Body of pancreas (tissue), 4 donors: ENCODE measurements around the gene PPFIA4. TPM values are rescaled to one million over a fixed set of nuclear protein-coding genes. Genes with fewer than 3 reads are reported as not detected.

ENCODE experiments used
- ATAC-seq: fragments of 150-250 bp; one replicate; pipeline ENCODE4 v1.9.1; 2016
- DNase-seq, 4 donors: peaks; one replicate each; pipeline ENCODE4 v3.0.0-alpha.2; 2019
- H3K27ac ChIP-seq, 4 donors: fragments of 200-600 bp; sonication (generic); 1 replicate in 3 of 4; 2 replicates in 1 of 4; pipeline versions ENCODE4 v1.5.1 to v1.6.1; 2016 to 2019; ENCODE audit warnings: mild to moderate bottlenecking in 1 of 4, mixed read lengths in 1 of 4, moderate library complexity in 1 of 4
- H3K27me3 ChIP-seq, 2 donors: fragments of 200-600 bp; sonication (generic); one replicate each; pipeline ENCODE4 v1.6.0; 2016; ENCODE audit warnings: mild to moderate bottlenecking in 1 of 2
- H3K36me3 ChIP-seq, 2 donors: fragments of 200-600 bp; sonication (generic); replicated peaks in 1 of 2; 2 replicates each; pipeline ENCODE4 v1.5.1; 2016; ENCODE audit warnings: low read depth in 2 of 2; ENCODE audit not compliant: insufficient read depth in 1 of 2
- H3K4me1 ChIP-seq: fragments of 200-600 bp; sonication (generic); one replicate; pipeline ENCODE4 v1.6.0; 2016
- H3K4me3 ChIP-seq, 2 donors: fragments of 200-600 bp; sonication (generic); 1 replicate in 1 of 2; 2 replicates in 1 of 2; pipeline ENCODE4 v1.5.1; 2016 to 2019
- H3K9me3 ChIP-seq, 3 donors: fragments of 200-600 bp; sonication (generic); 1 replicate in 2 of 3; 2 replicates in 1 of 3; pipeline ENCODE4 v1.5.1; 2016
- CTCF ChIP-seq, 7 experiments: fragments of 450-650 bp in 4 of 7; fragments of 200-600 bp in 3 of 7; sonication (generic) in 3 of 7; IDR thresholded peaks; one replicate each; pipeline ENCODE4 v1.5.1; 2016 to 2019; ENCODE audit warnings: antibody characterized with exemption in 7 of 7
- POLR2A ChIP-seq, 3 donors: fragments of 450-650 bp; IDR thresholded peaks; one replicate each; pipeline ENCODE4 v1.6.1; 2016; ENCODE audit warnings: antibody characterized with exemption in 3 of 3, mild to moderate bottlenecking in 2 of 3
- WGBS, 2 donors: methylation state at CpG; one replicate each; pipeline ENCODE4 v1.1.5; 2017; 5-methylcytosine and 5-hydroxymethylcytosine counted together
- intact Hi-C: fragments of 100-400 bp; cut with DNase I; formaldehyde crosslinking; loops from one replicate; pipeline ENCODE4 v1.15.1; 2023
- total RNA-seq, 2 donors: library from RNA; depleted of rRNA; stranded (reverse); fragments of >200 nt; gene quantifications; one replicate each; pipeline ENCODE4 v1.1.0, GENCODE V29; 2016

The PPFIA4 gene
- total RNA-seq, 2 donors from 2014 or later, result not detected

GRCh38 chr1:203036135-203036534 lies 9.8 kb downstream of the PPFIA4 start:
- intact Hi-C loops, result no loop called here

GRCh38 chr1:203036537-203036936 lies 10.2 kb downstream of the PPFIA4 start:
- H3K27ac ChIP-seq, result no peak overlapping the region
- no peaks in the 10 kb centered on the region for H3K9me3 ChIP-seq
- H3K27me3 ChIP-seq, result no peaks in the 10 kb centered on the region
- intact Hi-C loops, result no loop called here
- no peak overlapping the region for H3K4me3 ChIP-seq
- 58 to 67% methylated on average over 2 of the region's 2 CpGs for WGBS, 2 donors
- DNase-seq, result no peak
- TF ChIP-seq POLR2A (IDR thresholded peaks at IDR 0.05), result no peak
- no peak for TF ChIP-seq CTCF (IDR thresholded peaks at IDR 0.05)
- no peaks in the 10 kb centered on the region for H3K4me1 ChIP-seq
- no peaks in the 10 kb centered on the region for H3K36me3 ChIP-seq
- no peak for ATAC-seq

More at GRCh38 chr1:203036135-203036534, 9.8 kb downstream of the PPFIA4 start:
- ATAC-seq, result no peak
- DNase-seq, result no peak
- H3K27ac ChIP-seq, result no peak overlapping the region
- WGBS, 2 donors, result 54 to 56% methylated on average over 4 of the region's 4 CpGs
- no peaks in the 10 kb centered on the region for H3K4me1 ChIP-seq
- H3K4me3 ChIP-seq, result no peak overlapping the region
- no peaks in the 10 kb centered on the region for H3K27me3 ChIP-seq
- no peak for TF ChIP-seq CTCF (IDR thresholded peaks at IDR 0.05)
- no peak for TF ChIP-seq POLR2A (IDR thresholded peaks at IDR 0.05)
- H3K36me3 ChIP-seq, result no peaks in the 10 kb centered on the region
- no peaks in the 10 kb centered on the region for H3K9me3 ChIP-seq

GRCh38 chr1:203037509-203038190 lies 11.4 kb downstream of the PPFIA4 start:
- no peak overlapping the region for H3K27ac ChIP-seq
- H3K9me3 ChIP-seq, result no peaks in the 10 kb centered on the region
- H3K27me3 ChIP-seq, result no peaks in the 10 kb centered on the region
- DNase-seq, result no peak
- intact Hi-C loops, result no loop called here
- no peak overlapping the region for H3K4me3 ChIP-seq
- TF ChIP-seq CTCF (IDR thresholded peaks at IDR 0.05) (no peak), POLR2A (IDR thresholded peaks at IDR 0.05) (no peak)
- ATAC-seq, result no peak
- H3K36me3 ChIP-seq, result no peaks in the 10 kb centered on the region
- WGBS, 2 donors, result 62 to 81% methylated on average over 8 to 10 of the region's 10 CpGs
- no peaks in the 10 kb centered on the region for H3K4me1 ChIP-seq

- Histone ChIP-seq H3K27ac (no peak overlapping the region), H3K4me3 (no peak overlapping the region), H3K9me3 (no peaks in the 10 kb centered on the region), H3K4me1 (no peaks in the 10 kb centered on the region), H3K27me3 (no peaks in the 10 kb centered on the region), H3K36me3 (no peaks in the 10 kb centered on the region)
- DNase-seq (peak; percentile 20 to 65 (median 30)), ATAC-seq (no peak)
- WGBS, 2 donors, result 14 to 19% methylated on average over 7 to 9 of the region's 9 CpGs
- TF ChIP-seq CTCF (IDR thresholded peaks at IDR 0.05) (peak in 1 of 7 experiments; percentile 14), POLR2A (IDR thresholded peaks at IDR 0.05) (no peak)
- intact Hi-C loops, result no loop called here
Observed at GRCh38 chr1:203038217-203038741, 12.0 kb downstream of the PPFIA4 start.
